Endothelial cell (in vitro differentiated cells): ENCODE data around the gene KMO. TPM values are rescaled to one million over a fixed set of nuclear protein-coding genes. Genes with fewer than 3 reads are reported as not detected.

Source experiments
- DNase-seq: peaks from one replicate; pipeline ENCODE4 v3.0.0; 2021; ENCODE audit warnings: low spot score
- H3K27ac Mint-ChIP-seq: one replicate; pipeline ENCODE4 v1.8.0; 2021; ENCODE audit warnings: mixed read lengths, inconsistent platforms; ENCODE audit not compliant: unreplicated experiment
- H3K27me3 Mint-ChIP-seq: one replicate; pipeline ENCODE4 v1.8.0; 2021; ENCODE audit warnings: mild to moderate bottlenecking, moderate library complexity, mixed read lengths, inconsistent platforms; ENCODE audit not compliant: unreplicated experiment
- H3K36me3 Mint-ChIP-seq: one replicate; pipeline ENCODE4 v1.8.0; 2021; ENCODE audit warnings: mild to moderate bottlenecking, low read depth, mixed read lengths, inconsistent platforms; ENCODE audit not compliant: unreplicated experiment
- H3K4me1 Mint-ChIP-seq: one replicate; pipeline ENCODE4 v1.8.0; 2021; ENCODE audit warnings: mild to moderate bottlenecking, mixed read lengths, inconsistent platforms; ENCODE audit not compliant: unreplicated experiment
- H3K4me3 Mint-ChIP-seq: one replicate; pipeline ENCODE4 v1.8.0; 2021; ENCODE audit warnings: mild to moderate bottlenecking, mixed read lengths, inconsistent platforms; ENCODE audit not compliant: unreplicated experiment
- H3K9me3 Mint-ChIP-seq: one replicate; pipeline ENCODE4 v1.8.0; 2021; ENCODE audit warnings: mixed read lengths, inconsistent platforms; ENCODE audit not compliant: unreplicated experiment
- CTCF ChIP-seq: fragments of 200-600 bp; sonication (generic); IDR thresholded peaks from one replicate; pipeline ENCODE4 v1.5.0; 2021; ENCODE audit warnings: antibody characterized with exemption; ENCODE audit not compliant: unreplicated experiment
- total RNA-seq: library from RNA; stranded (reverse); fragmentation: NEBNext Ultra II Directional; extraction: Animal tissue kit (Norgen Biotek cat#: 25700); gene quantifications from one replicate; pipeline ENCODE4 v1.2.1, GENCODE V29; 2021; ENCODE audit not compliant: unreplicated experiment

KMO gene
- total RNA-seq, 1 donor from 2014 or later: not detected

DNA sequence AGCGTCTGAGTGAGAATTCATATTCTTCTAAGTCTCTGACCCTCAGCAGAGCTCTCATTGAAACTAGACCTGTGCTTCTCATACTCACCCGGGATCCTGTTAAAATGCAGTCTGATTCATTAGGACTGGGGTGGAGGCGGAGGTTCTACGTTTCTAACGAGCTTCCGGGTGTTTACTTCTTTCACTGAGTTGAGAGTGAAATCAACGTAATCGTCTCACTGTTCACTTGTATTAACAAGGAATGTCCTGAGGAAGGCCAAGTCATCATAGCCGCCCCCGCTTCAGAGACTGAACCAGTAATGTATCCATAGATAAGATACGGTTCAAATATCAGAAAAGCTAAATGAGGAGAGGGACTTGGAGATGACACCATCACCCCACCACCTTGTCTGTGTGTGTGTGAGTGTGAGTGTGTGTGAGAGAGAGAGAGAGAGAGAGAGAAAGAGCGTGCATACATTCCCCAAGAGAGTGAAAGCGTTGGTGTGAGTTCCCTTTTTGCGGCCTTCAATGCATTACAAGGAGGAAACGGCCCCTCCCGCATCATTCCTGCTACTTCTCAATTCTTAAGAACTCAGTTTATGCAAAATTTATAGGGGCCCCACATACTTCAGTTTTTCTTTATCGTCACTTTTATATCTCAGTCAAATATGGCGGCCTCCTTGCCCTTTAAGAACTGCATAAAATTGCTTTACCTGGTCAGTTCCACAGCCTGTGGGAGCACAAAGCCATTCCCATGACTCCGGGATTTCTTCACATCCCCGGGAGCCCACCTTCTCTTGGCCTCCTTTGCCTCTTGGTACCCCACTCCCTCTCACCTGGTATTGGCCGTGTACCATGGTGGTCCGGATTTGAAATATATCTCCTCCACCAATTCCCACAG is 19.8 kb downstream of the KMO start:
- no peak overlapping the region for H3K4me3 Mint-ChIP-seq
- peaks cover 1% of the 10 kb centered on the region for H3K27me3 Mint-ChIP-seq
- no peak for TF ChIP-seq CTCF
- no peak overlapping the region for H3K27ac Mint-ChIP-seq
- no peaks in the 10 kb centered on the region for H3K4me1 Mint-ChIP-seq
- H3K9me3 Mint-ChIP-seq: no peaks in the 10 kb centered on the region
- H3K36me3 Mint-ChIP-seq: no peaks in the 10 kb centered on the region
- DNase-seq: no peak

DNA sequence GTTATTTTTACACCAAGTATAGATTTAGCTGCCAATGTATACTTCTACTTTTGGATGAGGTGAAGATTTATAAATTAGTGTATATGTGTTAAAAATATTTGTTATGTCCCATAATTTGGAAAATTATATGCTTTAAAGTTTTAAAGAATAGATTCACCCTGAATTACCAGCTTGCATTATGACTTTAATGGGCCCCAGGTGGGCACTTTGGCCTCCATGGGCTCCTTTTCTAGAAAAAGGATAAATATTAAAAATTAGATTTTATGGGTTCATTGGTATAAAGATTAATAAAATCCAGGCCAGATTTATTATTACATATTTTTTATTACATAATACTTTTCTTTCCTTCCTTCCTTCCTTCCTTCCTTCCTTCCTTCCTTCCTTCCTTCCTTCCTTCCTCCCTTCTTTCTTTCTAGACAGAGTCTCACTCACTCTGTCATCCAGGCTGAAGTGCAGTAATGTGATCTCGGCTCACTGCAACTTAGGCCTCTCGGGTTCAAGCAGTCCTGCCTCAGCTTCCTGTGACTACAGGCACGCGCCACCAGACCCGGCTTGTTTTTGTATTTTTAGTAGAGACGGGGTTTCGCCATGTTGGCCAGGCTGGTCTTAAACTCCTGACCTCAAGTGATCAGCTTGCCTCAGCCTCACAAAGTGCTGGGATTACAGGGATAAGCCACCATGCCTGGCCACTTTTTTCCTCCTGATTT is 21.9 kb downstream of the KMO start:
- H3K9me3 Mint-ChIP-seq: no peaks in the 10 kb centered on the region
- no peak for DNase-seq
- H3K27ac Mint-ChIP-seq: no peak overlapping the region
- no peak for TF ChIP-seq CTCF
- no peaks in the 10 kb centered on the region for H3K4me1 Mint-ChIP-seq
- peaks cover 1% of the 10 kb centered on the region for H3K27me3 Mint-ChIP-seq
- H3K4me3 Mint-ChIP-seq: no peak overlapping the region
- no peaks in the 10 kb centered on the region for H3K36me3 Mint-ChIP-seq

GRCh38 chr1:241555526-241555925 is 23.3 kb downstream of the KMO start:
- no peaks in the 10 kb centered on the region for H3K4me1 Mint-ChIP-seq
- no peaks in the 10 kb centered on the region for H3K36me3 Mint-ChIP-seq
- DNase-seq: no peak
- H3K27ac Mint-ChIP-seq: no peak overlapping the region
- H3K27me3 Mint-ChIP-seq: peaks cover 1% of the 10 kb centered on the region
- no peak overlapping the region for H3K4me3 Mint-ChIP-seq
- no peak for TF ChIP-seq CTCF
- no peaks in the 10 kb centered on the region for H3K9me3 Mint-ChIP-seq

DNA sequence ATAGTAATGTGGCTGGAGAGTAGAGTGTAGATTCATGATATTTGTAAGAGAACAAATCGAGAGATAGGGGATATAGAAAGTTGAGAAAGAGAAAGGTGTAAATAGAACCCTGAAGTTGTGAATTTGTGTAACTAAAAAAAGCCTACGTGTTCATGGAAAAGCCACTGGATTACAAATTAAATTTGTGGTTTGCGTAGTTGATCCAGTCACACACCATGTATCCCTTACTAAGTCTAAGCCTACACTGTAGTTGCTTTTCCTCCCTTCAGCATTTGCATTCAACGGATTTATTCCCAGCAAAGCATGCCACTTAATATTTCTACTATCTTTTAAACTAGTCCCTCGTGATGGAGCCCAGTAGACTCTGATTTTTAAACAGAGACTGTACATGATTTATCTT is 24.9 kb downstream of the KMO start:
- Mint-ChIP-seq H3K9me3 (no peaks in the 10 kb centered on the region), H3K4me1 (no peaks in the 10 kb centered on the region), H3K27ac (no peak overlapping the region), H3K27me3 (peaks cover 1% of the 10 kb centered on the region), H3K4me3 (no peak overlapping the region), H3K36me3 (no peaks in the 10 kb centered on the region)
- no peak for DNase-seq
- TF ChIP-seq CTCF: no peak
